Spleen (tissue), 11 donors: ENCODE measurements around the gene DNAH14. TPM values are rescaled to one million over a fixed set of nuclear protein-coding genes. Genes with fewer than 3 reads are reported as not detected.

Source experiments
- DNase-seq: peaks from one replicate; pipeline ENCODE4 v3.0.0-alpha.2; 2020
- H3K27ac ChIP-seq, 8 donors: fragments of 200-600 bp; sonication (generic) in 7 of 8; 1 replicate in 4 of 8; 2 replicates in 4 of 8; pipeline versions ENCODE4 v1.5.0 to v1.8.0; 2016 to 2021; ENCODE audit warnings: inconsistent platforms in 4 of 8, mild to moderate bottlenecking in 4 of 8, moderate library complexity in 1 of 8
- H3K27me3 ChIP-seq, 7 donors: fragments of 200-600 bp; sonication (generic) in 6 of 7; replicated peaks in 1 of 7; 1 replicate in 4 of 7; 2 replicates in 3 of 7; pipeline versions ENCODE4 v1.5.0 to v1.8.0; 2016 to 2021; ENCODE audit warnings: inconsistent platforms in 3 of 7, mild to moderate bottlenecking in 1 of 7
- H3K36me3 ChIP-seq, 6 donors: fragments of 200-600 bp; sonication (generic) in 5 of 6; 1 replicate in 4 of 6; 2 replicates in 2 of 6; pipeline versions ENCODE4 v1.5.0 to v1.8.0; 2016 to 2021; ENCODE audit warnings: inconsistent platforms in 2 of 6
- H3K4me1 ChIP-seq, 6 donors: fragments of 200-600 bp; sonication (generic) in 5 of 6; 1 replicate in 3 of 6; 2 replicates in 3 of 6; pipeline versions ENCODE4 v1.5.0 to v1.8.0; 2016 to 2021; ENCODE audit warnings: inconsistent platforms in 3 of 6
- H3K4me3 ChIP-seq, 8 donors: fragments of 200-600 bp; sonication (generic) in 7 of 8; 1 replicate in 4 of 8; 2 replicates in 4 of 8; pipeline versions ENCODE4 v1.5.0 to v1.8.0; 2016 to 2021; ENCODE audit warnings: inconsistent platforms in 4 of 8, mild to moderate bottlenecking in 4 of 8, moderate library complexity in 2 of 8
- H3K9me3 ChIP-seq, 8 donors: fragments of 200-600 bp; sonication (generic) in 7 of 8; 1 replicate in 4 of 8; 2 replicates in 4 of 8; pipeline versions ENCODE4 v1.5.0 to v1.8.0; 2016 to 2021; ENCODE audit warnings: inconsistent platforms in 4 of 8
- POLR2A ChIP-seq, 3 donors: fragments of 450-650 bp; IDR thresholded peaks; one replicate each; pipeline ENCODE4 v1.5.1; 2017; ENCODE audit warnings: antibody characterized with exemption in 3 of 3, mild to moderate bottlenecking in 1 of 3
- POLR2AphosphoS5 ChIP-seq, 3 donors: sonication (generic); formaldehyde crosslinking; IDR thresholded peaks; one replicate each; pipeline ENCODE4 v1.5.1; 2017; ENCODE audit warnings: antibody characterized with exemption in 3 of 3
- WGBS, 5 donors: extraction: QIAGEN DNeasy Blood & Tissue Kit in 3 of 5; methylation state at CpG; one replicate each; pipeline versions ENCODE4 v1.1.5 to v1.1.7; 2013 to 2018; 5-methylcytosine and 5-hydroxymethylcytosine counted together
- intact Hi-C: fragments of 100-400 bp; cut with DNase I; formaldehyde crosslinking; loops from one replicate; pipeline ENCODE4 v1.15.0; 2023; ENCODE audit warnings: low total_unique reads
- polyA plus RNA-seq, 3 donors: library from polyadenylated mRNA; stranded (reverse); fragments of 200-250 nt; gene quantifications; one replicate each; pipeline ENCODE4 v1.2.1, GENCODE V29; 2013
- total RNA-seq, 7 donors: library from RNA; depleted of rRNA in 3 of 7; stranded (reverse); fragments of >200 nt in 3 of 7; fragmentation: NEBNext Ultra II Directional in 4 of 7; extraction: Animal tissue kit (Norgen Biotek cat#: 25700) in 4 of 7; gene quantifications; one replicate each; pipeline versions ENCODE4 v1.1.0 to v1.2.1, GENCODE V29; 2016 to 2021
- TF ChIP-seq, protein P1 (sequence below), 11 experiments: fragments of 200-600 bp in 7 of 11; fragments of 450-650 bp in 4 of 11; sonication (generic) in 4 of 11; IDR thresholded peaks in 8 of 11; conservative IDR thresholded peaks in 3 of 11; 1 replicate in 7 of 11; 2 replicates in 4 of 11; pipeline versions ENCODE4 v1.4.0 to v1.8.0; 2016 to 2021; ENCODE audit warnings: antibody characterized with exemption in 11 of 11, inconsistent platforms in 4 of 11, mild to moderate bottlenecking in 1 of 11
- donor health status: healthy with polysubstance abuse.
- donor health status: DM: no; HTN: no; CAD: no; lungs with moderate emphysema.
- donor health status: DM: no; HTN: no; CAD: no.
- donor health status: Bipolar disorder and iron deficiency.
- donor health status: healthy.
- donor health status: DM: no; HTN: no; CAD: no.
- donor health status: DM: yes; HTN: yes; CAD: no.

The DNAH14 gene
- total and polyA plus RNA-seq, 10 donors: 0.70 to 6.4 (median 4.8) TPM

DNA sequence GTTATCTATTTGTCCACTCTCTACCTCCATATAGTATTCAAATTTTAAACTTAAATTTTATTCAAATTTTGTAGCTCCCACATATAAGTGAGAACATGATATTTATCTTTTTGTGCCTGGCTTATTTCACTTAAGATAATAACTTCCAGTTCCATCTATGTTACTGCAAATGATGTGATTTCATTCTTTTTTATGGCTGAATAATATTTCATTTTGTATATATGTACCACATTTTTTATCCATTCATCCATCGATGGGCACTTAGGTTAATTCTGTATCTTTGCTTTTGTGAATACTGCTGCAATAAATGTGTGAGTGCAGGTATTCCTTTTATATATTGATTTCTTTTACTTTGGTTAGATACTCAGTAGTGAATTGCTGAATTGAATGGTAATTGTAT, 2.1 kb downstream of the DNAH14 start:
- TF ChIP-seq POLR2AphosphoS5 (IDR thresholded peaks at IDR 0.05) (no peak), POLR2A (IDR thresholded peaks at IDR 0.05) (no peak)
- TF ChIP-seq, protein P1, sequence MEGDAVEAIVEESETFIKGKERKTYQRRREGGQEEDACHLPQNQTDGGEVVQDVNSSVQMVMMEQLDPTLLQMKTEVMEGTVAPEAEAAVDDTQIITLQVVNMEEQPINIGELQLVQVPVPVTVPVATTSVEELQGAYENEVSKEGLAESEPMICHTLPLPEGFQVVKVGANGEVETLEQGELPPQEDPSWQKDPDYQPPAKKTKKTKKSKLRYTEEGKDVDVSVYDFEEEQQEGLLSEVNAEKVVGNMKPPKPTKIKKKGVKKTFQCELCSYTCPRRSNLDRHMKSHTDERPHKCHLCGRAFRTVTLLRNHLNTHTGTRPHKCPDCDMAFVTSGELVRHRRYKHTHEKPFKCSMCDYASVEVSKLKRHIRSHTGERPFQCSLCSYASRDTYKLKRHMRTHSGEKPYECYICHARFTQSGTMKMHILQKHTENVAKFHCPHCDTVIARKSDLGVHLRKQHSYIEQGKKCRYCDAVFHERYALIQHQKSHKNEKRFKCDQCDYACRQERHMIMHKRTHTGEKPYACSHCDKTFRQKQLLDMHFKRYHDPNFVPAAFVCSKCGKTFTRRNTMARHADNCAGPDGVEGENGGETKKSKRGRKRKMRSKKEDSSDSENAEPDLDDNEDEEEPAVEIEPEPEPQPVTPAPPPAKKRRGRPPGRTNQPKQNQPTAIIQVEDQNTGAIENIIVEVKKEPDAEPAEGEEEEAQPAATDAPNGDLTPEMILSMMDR (IDR thresholded peaks at IDR 0.05 in 8 of 11, conservative IDR thresholded peaks at IDR 0.05 in 3 of 11): no peak
- intact Hi-C loops: no loop called here
- Histone ChIP-seq H3K4me3 (no peak overlapping the region), H3K27ac (no peak overlapping the region), H3K27me3 (peaks cover 0 to 24% (median 8%) of the 10 kb centered on the region in 7 donors), H3K9me3 (peaks cover 0 to 54% (median 48%) of the 10 kb centered on the region in 8 donors), H3K4me1 (peaks cover 0 to 13% (median 3%) of the 10 kb centered on the region in 6 donors), H3K36me3 (no peaks in the 10 kb centered on the region)
- 58 to 100% (median 95%) methylated on average over 1 of the region's 1 CpG for WGBS, 5 donors
- no peak for DNase-seq

DNA sequence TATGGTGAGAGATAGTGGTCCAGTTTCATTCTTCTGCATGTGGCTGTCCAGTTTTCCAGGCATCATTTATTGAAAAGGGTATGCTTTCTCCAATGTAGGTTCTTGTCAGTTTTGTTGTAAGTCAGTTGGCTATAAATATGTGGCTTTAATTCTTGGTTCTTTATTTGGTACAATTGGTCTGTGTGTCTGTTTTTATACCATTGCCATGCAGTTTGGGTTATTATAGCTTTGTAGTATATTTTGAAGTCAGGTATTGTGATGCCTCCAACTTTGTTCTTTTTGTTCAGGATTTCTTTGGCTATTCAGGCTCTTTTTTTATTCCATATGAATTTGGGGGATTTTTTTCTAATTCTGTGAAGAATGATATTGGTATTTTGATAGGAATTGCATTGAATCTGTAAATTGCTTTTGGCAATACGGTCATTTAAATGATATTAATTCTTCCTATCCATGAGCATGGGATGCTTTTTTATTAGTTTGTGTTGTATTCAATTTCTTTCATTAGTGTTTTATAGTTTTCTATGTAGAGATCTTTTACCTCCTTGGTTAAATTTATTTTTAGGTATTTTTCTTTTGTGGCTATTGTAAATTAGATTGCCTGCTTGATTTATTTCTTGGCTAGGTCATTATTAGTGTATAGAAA, 3.3 kb downstream of the DNAH14 start:
- 87 to 98% (median 97%) methylated on average over 1 of the region's 1 CpG for WGBS, 5 donors
- H3K9me3 ChIP-seq: peaks cover 0 to 64% (median 54%) of the 10 kb centered on the region in 8 donors
- no peak for DNase-seq
- peaks cover 0 to 13% (median 3%) of the 10 kb centered on the region in 6 donors for H3K4me1 ChIP-seq
- H3K27ac ChIP-seq: no peak overlapping the region
- TF ChIP-seq POLR2AphosphoS5 (IDR thresholded peaks at IDR 0.05) (no peak), POLR2A (IDR thresholded peaks at IDR 0.05) (no peak)
- TF ChIP-seq, protein P1 (IDR thresholded peaks at IDR 0.05 in 8 of 11, conservative IDR thresholded peaks at IDR 0.05 in 3 of 11): no peak
- H3K27me3 ChIP-seq: peaks cover 0 to 24% (median 8%) of the 10 kb centered on the region in 7 donors
- H3K36me3 ChIP-seq: no peaks in the 10 kb centered on the region
- H3K4me3 ChIP-seq: no peak overlapping the region
- intact Hi-C loops: no loop called here

DNA sequence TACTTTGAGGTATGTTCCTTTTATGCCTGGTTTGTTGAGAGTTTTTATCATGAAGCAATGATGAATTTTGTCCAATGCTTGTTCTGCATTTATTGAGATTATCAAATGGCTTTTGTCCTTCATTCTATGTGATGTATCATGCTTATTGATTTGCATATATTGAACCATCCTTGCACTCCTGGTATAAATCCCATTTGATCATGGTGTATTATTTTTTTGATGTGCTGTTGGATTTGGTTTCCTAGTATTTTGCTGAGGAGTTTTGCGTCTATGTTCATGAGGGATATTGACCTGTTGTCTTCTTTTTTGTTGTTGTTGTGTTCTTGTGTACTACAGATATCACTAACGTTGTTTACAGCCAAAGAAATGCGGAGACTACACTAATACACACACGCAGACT, 4.1 kb downstream of the DNAH14 start:
- WGBS, 5 donors: 82 to 97% (median 94%) methylated on average over 4 of the region's 4 CpGs
- no peak for TF ChIP-seq POLR2A (IDR thresholded peaks at IDR 0.05)
- no peak for TF ChIP-seq POLR2AphosphoS5 (IDR thresholded peaks at IDR 0.05)
- TF ChIP-seq, protein P1 (IDR thresholded peaks at IDR 0.05 in 8 of 11, conservative IDR thresholded peaks at IDR 0.05 in 3 of 11): no peak
- H3K27me3 ChIP-seq: peaks cover 0 to 24% (median 8%) of the 10 kb centered on the region in 7 donors
- intact Hi-C loops: no loop called here
- peaks cover 0 to 73% (median 61%) of the 10 kb centered on the region in 8 donors for H3K9me3 ChIP-seq
- DNase-seq: no peak
- H3K4me1 ChIP-seq: peaks cover 0 to 13% (median 3%) of the 10 kb centered on the region in 6 donors
- H3K4me3 ChIP-seq: no peak overlapping the region
- H3K36me3 ChIP-seq: no peaks in the 10 kb centered on the region
- no peak overlapping the region for H3K27ac ChIP-seq

DNA sequence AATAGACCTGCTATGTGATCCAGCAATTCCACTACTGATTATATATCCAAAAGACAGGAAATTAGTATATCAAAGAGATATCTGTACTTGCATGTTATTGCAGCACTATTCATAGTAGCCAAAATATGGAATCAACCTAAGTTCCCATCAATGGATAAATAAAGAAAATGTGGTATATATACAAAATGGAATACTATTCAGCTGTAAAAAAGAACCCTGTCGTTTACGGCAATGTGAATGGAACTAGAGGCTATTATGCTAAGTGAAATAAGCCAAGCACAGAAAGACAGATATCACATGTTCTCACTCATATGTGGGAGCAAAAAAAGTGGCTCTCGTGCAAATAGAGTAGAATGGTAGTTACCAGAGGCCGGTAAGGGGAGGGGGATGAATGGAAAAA, 9.2 kb downstream of the DNAH14 start:
- Histone ChIP-seq H3K27ac (no peak overlapping the region), H3K27me3 (no peaks in the 10 kb centered on the region), H3K4me3 (no peak overlapping the region), H3K36me3 (no peaks in the 10 kb centered on the region), H3K4me1 (no peaks in the 10 kb centered on the region), H3K9me3 (peaks cover 0 to 63% (median 51%) of the 10 kb centered on the region in 8 donors)
- DNase-seq: no peak
- WGBS, 5 donors: 93 to 97% (median 96%) methylated on average over 4 of the region's 4 CpGs
- intact Hi-C loops: no loop called here
- TF ChIP-seq POLR2A (IDR thresholded peaks at IDR 0.05) (no peak), POLR2AphosphoS5 (IDR thresholded peaks at IDR 0.05) (no peak)
- TF ChIP-seq, protein P1 (IDR thresholded peaks at IDR 0.05 in 8 of 11, conservative IDR thresholded peaks at IDR 0.05 in 3 of 11): no peak
